Astrocyte of the spinal cord (primary cell): ENCODE data around the gene KLHL30.
"Not testable (repeated sequence)": the region's sequence is repeated elsewhere in the genome, so short reads cannot be mapped to it uniquely, and the experiment has no call there.

Source experiments
- DNase-seq: peaks from one replicate; pipeline ENCODE4 v3.0.0; 2011; ENCODE audit warnings: low read depth, low spot score
- H3K4me3 ChIP-seq: 2 replicates; pipeline ENCODE4 v1.5.1; 2011; ENCODE audit warnings: low read depth, mild to moderate bottlenecking, low read length, moderate library complexity
- CTCF ChIP-seq: IDR thresholded peaks from 2 replicates; pipeline ENCODE4 v1.5.1; 2012; ENCODE audit warnings: low read depth, mild to moderate bottlenecking, low read length, inconsistent platforms
- in situ Hi-C: cut with HindIII; loops from 2 replicates; pipeline ENCODE4 v1.10.0; 2017; ENCODE audit warnings: low sequenced_read_pairs

KLHL30 gene

GRCh38 chr2:238114851-238115660 is 23.4 kb upstream of the KLHL30 start:
- TF ChIP-seq CTCF, result no peak
- in situ Hi-C loops, result no loop called here
- DNase-seq, result no peak
- H3K4me3 ChIP-seq, result no peak overlapping the region

- in situ Hi-C loops, result not testable (repeated sequence)
These were observed 22.8 kb upstream of the KLHL30 start for GRCh38 chr2:238115709-238116108.

GRCh38 chr2:238116298-238117198 is 21.9 kb upstream of the KLHL30 start:
- no peak for DNase-seq
- H3K4me3 ChIP-seq, result no peak overlapping the region
- TF ChIP-seq CTCF, result no peak
- in situ Hi-C loops, result no loop called here

More at GRCh38 chr2:238115709-238116108, 22.8 kb upstream of the KLHL30 start:
- not testable (repeated sequence) for DNase-seq, H3K4me3 ChIP-seq

GRCh38 chr2:238117199-238118154 is 21.0 kb upstream of the KLHL30 start:
- in situ Hi-C loops, result no loop called here
- no peak for TF ChIP-seq CTCF
- no peak overlapping the region for H3K4me3 ChIP-seq
- no peak for DNase-seq

- in situ Hi-C loops, result no loop called here
- DNase-seq, result no peak
- TF ChIP-seq CTCF, result no peak
- no peak overlapping the region for H3K4me3 ChIP-seq
These were observed 18.6 kb upstream of the KLHL30 start for GRCh38 chr2:238119756-238120462.

- no peak for TF ChIP-seq CTCF
- in situ Hi-C loops, result no loop called here
- H3K4me3 ChIP-seq, result no peak overlapping the region
- no peak for DNase-seq
These were observed 17.8 kb upstream of the KLHL30 start for GRCh38 chr2:238120463-238121298.
